Measurements from ENCODE around the gene RASA3. TPM values are rescaled to one million over a fixed set of nuclear protein-coding genes. Genes with fewer than 3 reads are reported as not detected.
"Not testable (repeated sequence)": the region's sequence is repeated elsewhere in the genome, so short reads cannot be mapped to it uniquely, and the experiment has no call there.

Gene RASA3
- total RNA-seq, 1 donor from 2014 or later = 30.7 TPM

DNA sequence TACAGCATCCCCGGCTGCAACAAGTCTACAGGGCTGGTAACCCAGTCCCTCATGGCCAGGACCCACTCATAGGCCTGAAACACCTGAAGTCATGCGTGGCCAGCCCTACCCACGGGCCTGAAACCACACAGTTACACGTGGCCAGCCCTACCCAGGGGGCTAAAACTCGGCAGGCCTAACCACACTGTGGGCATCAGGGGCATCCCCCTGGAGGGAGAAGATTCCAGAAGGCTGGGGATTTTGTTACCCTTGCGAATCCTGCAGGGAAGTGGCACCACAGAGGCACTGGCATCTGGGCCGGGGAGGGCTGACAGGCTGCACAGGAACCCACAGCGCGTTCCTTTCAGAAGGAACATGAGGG, 110.1 kb downstream of the RASA3 start:
- no peak for DNase-seq (ENCODE audit: low read depth in 2 of 2)

DNA sequence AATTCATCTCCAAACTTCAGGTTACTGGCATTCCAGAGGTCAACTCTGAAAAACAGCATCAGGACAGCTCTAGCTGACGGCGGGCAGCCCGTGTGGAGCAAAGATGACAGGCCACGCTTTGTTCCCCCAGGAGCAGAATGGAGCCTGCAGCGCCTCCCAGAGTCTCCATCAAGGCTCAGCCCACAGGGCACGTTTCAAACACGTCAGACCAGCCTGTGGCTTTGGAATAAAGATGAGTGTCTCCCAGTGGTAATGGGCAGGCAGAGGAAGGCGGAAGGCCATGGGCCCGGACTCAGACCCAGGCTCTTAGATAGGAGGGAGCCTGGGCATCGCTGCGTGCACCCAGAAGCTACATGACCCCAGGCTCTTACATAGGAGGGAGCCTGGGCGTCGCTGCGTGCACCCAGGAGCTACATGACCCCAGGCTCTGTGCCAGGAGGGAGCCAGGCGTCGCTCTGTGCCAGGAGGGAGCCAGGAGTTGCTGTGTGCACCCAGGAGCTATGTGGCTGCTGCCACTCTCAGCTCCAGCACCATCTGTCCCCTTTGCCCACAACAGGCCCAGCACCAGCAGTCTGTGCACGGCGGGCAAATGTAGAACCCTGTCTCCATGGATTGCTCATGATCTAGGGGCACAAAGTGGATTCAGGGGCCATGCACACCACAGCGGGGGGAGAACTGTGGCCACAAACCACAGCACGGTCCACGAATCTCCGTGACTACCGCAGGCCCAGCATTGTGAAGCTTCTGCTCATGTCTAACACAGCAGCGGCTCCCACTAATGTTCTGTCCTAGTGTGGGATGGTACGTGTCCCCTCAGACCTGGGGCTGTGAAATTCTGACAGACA, 110.7 kb downstream of the RASA3 start:
- DNase-seq (ENCODE audit: low read depth in 2 of 2) = no peak

DNA sequence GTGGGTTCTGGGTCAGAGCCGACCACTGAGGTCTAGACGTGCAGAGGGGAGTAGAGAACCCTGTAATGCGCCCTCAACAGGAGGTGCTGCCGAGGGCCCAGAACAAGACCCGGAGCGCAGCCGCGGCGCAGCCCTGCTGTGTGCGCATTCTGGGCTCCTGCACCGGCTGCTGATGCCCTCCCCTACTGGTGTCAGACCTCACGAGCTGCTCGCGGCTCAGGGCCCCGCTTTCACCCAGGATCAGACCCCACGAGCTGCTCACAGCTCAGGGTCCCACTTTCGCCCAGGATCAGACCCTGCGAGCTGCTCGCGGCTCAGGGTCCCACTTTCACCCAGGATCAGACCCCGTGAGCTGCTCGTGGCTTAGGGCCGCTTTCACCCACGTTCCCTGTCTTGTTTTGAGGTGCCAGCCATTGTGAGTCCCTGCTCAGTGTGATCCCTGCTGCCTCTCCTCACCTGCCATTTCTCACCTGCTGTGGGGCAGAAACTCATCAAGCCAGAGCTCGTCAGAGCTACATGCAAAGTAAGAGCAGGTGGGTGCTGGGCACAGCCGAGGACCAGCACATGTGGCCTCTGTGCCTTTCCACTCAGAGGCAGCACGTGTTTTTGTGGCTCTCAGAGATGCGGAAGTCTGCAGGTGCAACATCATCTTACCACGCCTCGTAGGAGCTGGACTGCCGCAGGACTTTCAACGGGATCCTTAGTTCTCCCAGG, 111.5 kb downstream of the RASA3 start:
- DNase-seq (ENCODE audit: low read depth in 2 of 2) = no peak

- not testable (repeated sequence) for DNase-seq (ENCODE audit: low read depth in 2 of 2)
Observed at GRCh38 chr13:114020134-114020533, 112.3 kb downstream of the RASA3 start.

GRCh38 chr13:114019367-114019766, 113.1 kb downstream of the RASA3 start:
- no peak for DNase-seq (ENCODE audit: low read depth in 2 of 2)

GRCh38 chr13:114018461-114019055, 113.9 kb downstream of the RASA3 start:
- no peak for DNase-seq (ENCODE audit: low read depth in 2 of 2)

DNA sequence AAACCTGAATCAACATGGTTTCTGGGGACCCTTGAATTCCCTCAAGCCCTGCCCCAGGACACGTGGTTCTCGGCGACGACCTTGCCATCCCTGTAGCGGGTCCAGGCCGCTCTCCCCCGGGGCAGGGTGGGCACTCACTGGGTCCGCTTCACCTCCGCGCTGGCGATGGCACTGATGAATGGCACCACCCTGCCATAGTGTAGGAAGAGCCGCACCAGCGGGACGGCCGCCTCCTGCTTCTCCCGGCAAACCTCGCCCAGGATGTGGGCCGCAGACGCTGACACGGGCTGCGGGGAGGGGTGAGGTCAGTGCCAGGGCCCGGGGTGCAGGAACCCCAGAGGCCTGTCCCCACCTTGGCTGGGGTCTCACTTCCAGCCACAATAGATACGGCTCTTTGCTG, 114.5 kb downstream of the RASA3 start:
- no peak for DNase-seq (ENCODE audit: low read depth in 2 of 2)

DNA sequence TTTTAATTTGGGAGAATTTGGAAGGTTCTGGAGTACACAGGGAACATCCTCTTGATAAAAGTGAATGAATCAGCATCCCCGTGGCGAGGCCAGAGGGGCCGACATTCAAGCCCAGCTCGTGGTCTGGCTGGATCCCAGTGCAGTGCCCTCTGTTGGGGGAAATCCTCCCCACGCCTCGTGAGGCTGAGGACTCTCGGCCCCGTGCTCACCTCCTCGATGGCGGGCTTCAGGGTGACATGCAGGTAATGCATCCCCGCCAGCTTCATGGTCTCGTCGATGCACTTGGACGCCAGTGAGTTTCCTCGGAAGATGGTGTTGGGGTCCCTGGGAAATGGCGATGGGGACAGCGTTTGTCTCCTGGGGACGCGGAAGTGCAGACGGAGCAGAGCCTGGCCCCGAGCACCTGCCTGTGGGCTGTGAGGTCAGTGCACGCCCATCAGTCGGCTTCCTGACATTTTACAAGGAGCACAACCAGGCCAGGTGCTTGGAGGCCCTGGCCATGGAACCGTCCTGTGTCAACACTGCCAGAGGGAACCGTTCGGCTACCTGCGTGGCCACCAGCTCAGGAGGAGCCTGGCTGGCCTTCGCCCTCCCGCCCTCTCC, 115.3 kb downstream of the RASA3 start:
- DNase-seq (ENCODE audit: low read depth in 2 of 2) = no peak

GRCh38 chr13:114016321-114017027, 115.9 kb downstream of the RASA3 start:
- no peak for DNase-seq (ENCODE audit: low read depth in 2 of 2)

DNA sequence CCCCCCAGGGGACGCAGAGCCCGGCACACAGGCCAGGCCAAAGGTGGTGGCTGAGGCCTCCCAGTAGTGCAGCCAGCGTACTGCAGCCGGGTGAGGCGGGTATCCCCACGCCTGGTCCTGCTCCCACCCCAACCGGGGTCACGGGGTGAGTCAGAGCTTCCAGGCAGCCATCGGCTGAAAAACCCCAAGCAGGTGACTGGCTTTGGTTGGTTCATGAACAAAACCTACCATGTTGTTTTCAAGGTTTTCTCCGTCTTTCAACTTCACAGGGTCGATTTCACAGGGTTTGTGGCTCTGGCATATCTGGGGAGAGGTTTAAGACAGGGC, 116.5 kb downstream of the RASA3 start:
- DNase-seq (ENCODE audit: low read depth in 2 of 2) = no peak

DNA sequence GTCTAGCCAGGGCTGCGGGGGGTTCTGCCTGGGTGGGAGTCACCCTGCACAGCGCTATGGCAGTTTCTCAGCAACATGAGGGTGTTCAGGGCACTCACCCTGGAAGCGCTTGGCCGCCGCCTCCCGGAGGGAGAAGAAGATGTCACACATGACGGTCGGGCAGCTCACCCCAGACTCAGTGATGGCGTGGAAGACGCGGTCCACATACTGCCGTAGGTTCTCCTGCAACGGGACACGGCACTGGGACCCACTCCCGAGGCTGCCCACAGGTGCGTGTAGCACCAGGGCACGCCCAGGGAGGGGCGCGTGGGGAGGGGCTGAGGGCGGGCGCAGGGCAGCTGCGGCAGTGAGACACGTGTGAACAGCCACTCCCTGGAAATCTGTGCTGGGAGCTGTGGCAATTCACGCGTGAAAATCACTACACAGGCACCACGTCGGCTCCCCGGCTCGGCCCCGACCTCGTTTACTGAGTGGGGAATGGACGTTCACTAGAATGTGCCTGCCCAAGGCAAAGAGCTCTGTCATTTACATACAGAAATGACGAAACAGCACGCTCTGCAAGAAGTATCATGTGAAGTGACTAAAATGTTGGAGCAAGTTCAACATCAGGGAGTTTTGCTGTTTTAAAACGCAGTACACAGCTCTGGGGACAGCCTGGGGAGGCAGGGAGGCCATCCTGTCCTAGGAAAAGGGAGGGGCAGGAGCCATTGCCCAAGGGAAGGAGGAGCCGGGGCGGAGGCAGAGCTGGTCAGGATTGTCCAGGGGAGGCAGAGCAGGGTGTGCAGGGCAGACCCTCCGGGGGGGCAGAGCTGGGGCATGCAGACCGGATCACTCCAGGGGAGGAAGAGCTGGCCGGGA, 117.1 kb downstream of the RASA3 start:
- peak in 1 of 2 donors; percentile 17 for DNase-seq (ENCODE audit: low read depth in 2 of 2)

- no peak for DNase-seq (ENCODE audit: low read depth in 2 of 2)
Observed at GRCh38 chr13:114013952-114014629, 118.3 kb downstream of the RASA3 start.

DNA sequence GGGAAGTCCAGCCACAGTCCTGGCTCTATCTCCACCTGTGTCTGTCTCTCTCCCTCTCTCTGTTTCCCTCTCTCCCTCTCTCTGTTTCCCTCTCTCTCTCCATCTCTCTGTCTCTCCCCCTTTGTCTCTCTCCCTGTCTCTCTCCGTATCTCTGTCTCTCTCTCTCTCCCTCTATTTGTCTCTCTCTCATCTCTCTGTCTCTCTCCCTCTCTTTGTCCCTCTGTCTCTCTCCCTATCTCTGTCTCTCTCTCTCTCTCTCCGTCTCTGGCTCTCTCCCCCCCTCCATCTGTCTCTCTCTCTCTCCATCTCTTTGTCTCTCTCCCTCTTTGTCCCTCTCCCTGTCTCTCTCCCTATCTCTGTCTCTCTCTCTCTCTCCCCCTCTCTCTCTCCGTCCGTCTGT, 119.1 kb downstream of the RASA3 start:
- no peak for DNase-seq (ENCODE audit: low read depth in 2 of 2)

DNA sequence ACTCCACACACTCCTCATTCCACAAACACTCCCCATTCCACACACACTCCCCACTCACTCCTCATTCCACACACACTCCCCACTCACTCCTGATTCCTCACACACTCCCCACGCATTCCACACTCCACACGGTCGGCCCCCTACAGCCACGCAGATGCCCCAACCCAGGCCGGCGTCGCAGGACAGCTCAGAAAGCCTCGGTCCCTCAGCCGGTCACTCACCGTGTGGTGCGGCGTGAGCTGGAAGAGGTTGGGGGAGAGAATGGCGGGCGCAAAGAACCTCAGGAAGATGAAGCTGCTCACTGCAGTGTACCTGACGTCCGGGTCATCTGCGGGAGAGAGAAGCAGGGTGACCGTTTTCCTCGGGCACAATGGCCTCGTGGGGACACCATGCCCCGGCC, 119.5 kb downstream of the RASA3 start:
- no peak for DNase-seq (ENCODE audit: low read depth in 2 of 2)

DNA sequence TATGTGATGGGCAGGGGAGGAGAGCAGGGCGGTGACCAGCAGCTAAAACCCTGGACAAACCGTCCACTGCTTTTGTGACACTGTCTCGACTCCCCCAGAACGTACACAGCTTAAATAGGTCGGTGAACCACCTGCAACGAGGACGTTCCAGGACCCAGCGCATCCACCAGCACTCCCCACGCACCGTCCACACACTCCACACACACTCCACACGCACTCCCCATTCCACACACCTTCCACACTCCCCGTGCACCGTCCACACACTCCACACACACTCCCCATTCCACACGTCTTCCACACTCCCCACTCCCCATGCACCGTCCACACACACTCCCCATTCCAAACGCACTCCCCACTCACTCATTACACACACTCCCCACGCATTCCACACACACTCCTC, 120.3 kb downstream of the RASA3 start:
- no peak for DNase-seq (ENCODE audit: low read depth in 2 of 2)

GRCh38 chr13:114011226-114011625, 121.2 kb downstream of the RASA3 start:
- no peak for DNase-seq (ENCODE audit: low read depth in 2 of 2)

DNA sequence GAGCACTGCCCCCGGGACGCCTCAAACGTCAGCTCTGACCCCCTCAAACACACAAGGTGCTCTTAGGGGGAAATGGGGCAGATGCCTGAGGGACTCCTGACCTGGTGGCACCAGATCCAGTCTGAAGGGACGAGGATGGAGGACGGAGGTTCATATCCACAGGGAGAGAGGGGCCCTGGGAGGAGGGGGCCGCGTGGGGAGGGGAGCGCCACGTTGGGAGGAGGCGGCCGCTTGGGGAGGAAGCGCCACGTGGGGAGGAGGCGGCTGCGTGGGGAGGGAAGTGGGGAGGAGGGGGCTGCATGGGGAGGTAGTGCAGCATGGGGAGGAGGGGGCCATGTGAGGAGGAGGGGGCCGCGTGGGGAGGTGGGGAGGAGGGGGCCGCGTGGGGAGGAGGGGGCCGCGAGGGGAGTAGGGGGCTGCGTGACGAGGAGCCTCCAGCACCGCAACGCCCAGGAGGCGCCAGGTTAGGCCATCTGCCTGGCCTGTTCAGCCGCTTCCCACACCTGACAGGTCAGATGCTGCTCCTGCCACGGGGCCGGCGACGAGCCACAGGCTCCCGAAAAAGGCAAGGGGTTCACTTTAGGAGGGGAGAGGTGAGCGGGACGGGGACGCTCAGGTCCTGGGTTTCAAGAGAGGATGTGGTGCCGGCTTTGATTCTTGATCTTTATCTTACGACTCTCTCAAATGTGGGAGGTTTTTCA, 121.9 kb downstream of the RASA3 start:
- no peak for DNase-seq (ENCODE audit: low read depth in 2 of 2)

DNA sequence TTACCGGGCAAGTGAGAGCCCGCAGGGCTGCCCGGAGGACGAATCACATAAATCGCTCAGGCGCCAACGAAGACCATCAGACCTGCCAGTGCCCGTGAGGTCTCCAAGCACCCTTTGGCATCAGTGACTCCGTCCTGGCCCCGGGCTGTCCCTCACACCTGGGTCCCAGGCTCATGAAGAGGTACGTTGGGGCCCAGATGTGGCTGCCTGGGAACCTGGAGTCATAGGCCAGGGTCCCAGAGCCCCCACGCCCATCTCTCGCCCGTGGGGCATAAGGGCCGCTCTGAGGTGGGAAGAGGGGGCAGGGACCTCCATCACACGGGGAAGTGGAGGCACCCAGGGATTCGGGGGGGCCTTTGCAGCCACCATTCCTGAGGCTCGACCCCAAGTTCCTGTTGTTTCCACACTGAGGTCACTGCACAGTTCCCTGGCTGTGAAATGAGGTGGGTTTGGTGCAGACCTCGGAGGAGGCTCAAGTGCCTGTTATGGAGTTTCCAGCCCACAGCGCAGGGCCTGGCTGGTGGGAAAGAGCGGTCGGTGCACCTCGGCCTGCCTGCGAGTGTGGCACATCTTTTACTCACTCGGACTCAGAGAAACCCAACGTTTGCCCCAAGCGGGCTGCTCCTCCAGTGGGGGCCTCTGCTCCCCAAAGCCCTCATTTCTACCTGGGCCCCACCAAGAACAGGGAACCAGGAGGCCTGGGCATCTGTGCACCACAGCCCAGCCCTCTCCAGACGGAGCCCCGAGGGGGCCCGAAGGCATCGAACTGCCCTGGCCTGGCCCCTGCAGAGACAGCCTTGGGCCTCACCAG, 122.6 kb downstream of the RASA3 start:
- DNase-seq (ENCODE audit: low read depth in 2 of 2) = no peak
